ES-I3 (cell line): ENCODE results near the gene NUMBL.
"Not testable (repeated sequence)": the region's sequence is repeated elsewhere in the genome, so short reads cannot be mapped to it uniquely, and the experiment has no call there.

Source experiments
- H3K36me3 ChIP-seq: 2 replicates; pipeline ENCODE4 v1.6.1; 2013; ENCODE audit warnings: mild to moderate bottlenecking, low read length, control low read depth, moderate library complexity; ENCODE audit not compliant: insufficient read depth
- H3K4me1 ChIP-seq: 2 replicates; pipeline ENCODE4 v1.6.1; 2013; ENCODE audit warnings: mild to moderate bottlenecking, control low read depth, low read length; ENCODE audit not compliant: insufficient read depth
- H3K9ac ChIP-seq: 2 replicates; pipeline ENCODE4 v1.6.1; 2013; ENCODE audit warnings: low read depth, mild to moderate bottlenecking, low read length, moderate library complexity
- H3K9me3 ChIP-seq: 2 replicates; pipeline ENCODE4 v1.6.1; 2013; ENCODE audit warnings: mild to moderate bottlenecking, low read length, moderate library complexity; ENCODE audit not compliant: control insufficient read depth, insufficient read depth

Gene NUMBL

GRCh38 chr19:40652303-40652702 lies 38.1 kb downstream of the NUMBL start:
- not testable (repeated sequence) for H3K36me3 ChIP-seq, H3K9me3 ChIP-seq, H3K4me1 ChIP-seq, H3K9ac ChIP-seq

DNA sequence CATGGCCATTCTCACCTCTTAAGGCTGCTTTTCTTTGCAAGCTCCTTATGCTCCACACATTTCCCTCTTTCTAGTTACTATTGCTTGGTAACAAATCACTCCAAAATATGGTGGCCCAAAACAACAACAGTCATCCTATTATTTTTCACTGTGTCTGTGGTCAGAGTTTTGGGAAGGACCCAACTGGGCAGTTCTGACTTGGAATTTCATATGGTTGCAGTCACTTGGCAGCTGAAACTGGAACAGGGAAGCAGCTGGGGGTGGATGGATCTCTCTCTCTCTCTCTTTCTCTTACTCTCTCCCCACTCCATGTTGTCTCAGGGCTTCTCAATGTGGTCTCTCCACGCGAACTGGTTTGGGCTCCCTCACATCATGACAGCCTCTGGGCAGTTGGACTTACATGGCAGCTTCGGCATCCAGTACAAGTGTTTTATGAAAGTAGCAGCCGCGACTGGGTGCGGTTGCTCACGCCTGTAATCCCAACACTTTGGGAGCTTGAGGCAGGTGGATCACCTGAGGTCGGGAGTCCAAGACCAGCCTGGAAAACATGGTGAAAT lies 39.6 kb downstream of the NUMBL start:
- H3K4me1 ChIP-seq = no peaks in the 10 kb centered on the region
- H3K9me3 ChIP-seq = no peaks in the 10 kb centered on the region
- no peak overlapping the region for H3K9ac ChIP-seq
- H3K36me3 ChIP-seq = no peaks in the 10 kb centered on the region

GRCh38 chr19:40649903-40650675 lies 40.4 kb downstream of the NUMBL start:
- not testable (repeated sequence) for H3K36me3 ChIP-seq, H3K9me3 ChIP-seq, H3K4me1 ChIP-seq, H3K9ac ChIP-seq

GRCh38 chr19:40646743-40647254 lies 43.7 kb downstream of the NUMBL start:
- Histone ChIP-seq H3K9ac (no peak overlapping the region), H3K4me1 (no peaks in the 10 kb centered on the region)

GRCh38 chr19:40642757-40643305 lies 47.6 kb downstream of the NUMBL start:
- Histone ChIP-seq H3K9me3 (no peaks in the 10 kb centered on the region), H3K9ac (no peak overlapping the region), H3K4me1 (peaks cover 5% of the 10 kb centered on the region; the same call in 1 of the 2 replicates), H3K36me3 (no peaks in the 10 kb centered on the region)

More at GRCh38 chr19:40646743-40647254, 43.7 kb downstream of the NUMBL start:
- Histone ChIP-seq H3K9me3 (no peaks in the 10 kb centered on the region), H3K36me3 (no peaks in the 10 kb centered on the region)

GRCh38 chr19:40642051-40642706 lies 48.3 kb downstream of the NUMBL start:
- peaks cover 5% of the 10 kb centered on the region; the same call in 1 of the 2 replicates for H3K4me1 ChIP-seq
- H3K36me3 ChIP-seq = no peaks in the 10 kb centered on the region
- H3K9ac ChIP-seq = no peak overlapping the region
- H3K9me3 ChIP-seq = no peaks in the 10 kb centered on the region

GRCh38 chr19:40641281-40641680 lies 49.2 kb downstream of the NUMBL start:
- Histone ChIP-seq H3K9ac (no peak overlapping the region), H3K4me1 (peaks cover 5% of the 10 kb centered on the region; the same call in 1 of the 2 replicates), H3K36me3 (no peaks in the 10 kb centered on the region), H3K9me3 (no peaks in the 10 kb centered on the region)

- no peaks in the 10 kb centered on the region for H3K36me3 ChIP-seq
- peaks cover 5% of the 10 kb centered on the region; the same call in 1 of the 2 replicates for H3K4me1 ChIP-seq
- H3K9ac ChIP-seq = no peak overlapping the region
- no peaks in the 10 kb centered on the region for H3K9me3 ChIP-seq
These were observed 49.7 kb downstream of the NUMBL start for GRCh38 chr19:40640744-40641143.

DNA sequence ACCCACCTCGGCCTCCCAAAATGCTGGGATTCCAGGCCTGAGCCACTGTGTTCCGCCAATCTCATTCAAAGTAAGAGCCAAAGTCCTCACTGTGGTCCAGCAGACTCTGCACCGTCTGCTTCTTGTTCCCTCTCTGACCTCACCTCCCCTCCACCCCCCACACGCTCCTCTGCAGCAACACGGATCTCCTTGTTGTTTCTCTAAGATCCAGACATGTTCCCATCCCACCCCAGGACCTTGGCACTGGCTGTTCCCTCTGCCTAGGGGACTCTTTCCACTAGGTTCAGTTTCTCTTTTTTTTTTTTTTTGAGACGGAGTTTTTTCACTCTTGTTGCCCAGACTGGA lies 50.8 kb downstream of the NUMBL start:
- Histone ChIP-seq H3K4me1 (peaks cover 5% of the 10 kb centered on the region; the same call in 1 of the 2 replicates), H3K9ac (no peak overlapping the region), H3K36me3 (no peaks in the 10 kb centered on the region), H3K9me3 (no peaks in the 10 kb centered on the region)

DNA sequence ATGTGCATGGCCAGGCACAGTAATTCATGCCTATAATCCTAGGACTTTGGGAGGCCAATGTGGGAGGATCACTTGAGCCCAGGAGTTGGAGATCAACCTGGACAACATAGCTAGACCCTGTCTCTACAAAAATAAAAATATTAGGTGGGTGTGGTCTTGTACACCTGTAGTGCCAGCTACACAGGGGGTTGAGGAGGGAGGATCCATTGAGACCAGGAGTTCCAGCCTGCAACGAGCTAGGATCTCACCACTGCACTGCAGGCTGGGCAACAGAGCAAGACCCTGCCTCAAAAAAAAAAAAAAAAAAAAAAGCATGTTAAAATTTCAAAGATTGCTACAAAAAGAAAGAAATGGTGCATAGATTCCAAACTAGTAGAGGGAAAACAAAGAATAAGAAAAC lies 52.1 kb downstream of the NUMBL start:
- Histone ChIP-seq H3K9me3 (no peaks in the 10 kb centered on the region), H3K36me3 (no peaks in the 10 kb centered on the region), H3K4me1 (peaks cover 13% of the 10 kb centered on the region), H3K9ac (no peak overlapping the region)

- Histone ChIP-seq H3K36me3 (no peaks in the 10 kb centered on the region), H3K9me3 (no peaks in the 10 kb centered on the region), H3K9ac (no peak overlapping the region), H3K4me1 (peaks cover 16% of the 10 kb centered on the region)
These were observed 57.2 kb downstream of the NUMBL start for GRCh38 chr19:40633207-40633606.

DNA sequence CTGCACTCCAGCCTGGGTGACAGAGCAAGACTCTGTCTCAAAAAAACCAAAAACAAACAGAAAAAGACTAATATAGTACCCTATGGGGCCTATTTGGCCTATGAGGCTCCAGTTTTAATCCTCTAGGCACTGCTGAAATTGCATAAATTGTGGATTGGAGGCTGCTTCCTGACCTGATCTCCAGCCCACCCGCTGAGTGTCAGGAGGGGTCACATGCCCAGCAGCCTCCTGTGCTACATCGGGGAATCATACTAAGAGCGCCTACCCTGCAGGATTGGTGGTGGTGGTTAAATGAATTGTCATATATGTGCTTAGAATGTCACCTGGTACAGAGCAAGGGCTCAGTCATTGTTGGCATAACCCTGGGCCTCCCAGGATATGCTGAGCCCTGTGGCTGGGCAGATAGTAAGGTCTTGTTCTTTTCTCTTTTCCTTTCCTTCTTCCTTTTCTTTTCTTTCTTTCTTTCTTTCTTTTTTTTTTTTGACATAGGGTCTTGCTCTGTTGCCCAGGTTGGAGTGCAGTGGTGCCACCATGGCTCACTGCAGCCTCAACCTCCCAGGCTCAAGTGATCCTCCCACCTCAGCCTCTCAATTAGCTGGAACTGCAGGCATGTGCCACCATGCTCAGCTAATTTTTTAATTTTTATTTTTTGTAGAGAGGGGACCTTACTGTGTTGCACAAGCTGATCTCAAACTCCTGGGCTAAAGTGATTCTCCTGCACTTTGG lies 58.0 kb downstream of the NUMBL start:
- Histone ChIP-seq H3K9me3 (no peaks in the 10 kb centered on the region), H3K9ac (no peak overlapping the region), H3K36me3 (no peaks in the 10 kb centered on the region), H3K4me1 (peaks cover 16% of the 10 kb centered on the region)

DNA sequence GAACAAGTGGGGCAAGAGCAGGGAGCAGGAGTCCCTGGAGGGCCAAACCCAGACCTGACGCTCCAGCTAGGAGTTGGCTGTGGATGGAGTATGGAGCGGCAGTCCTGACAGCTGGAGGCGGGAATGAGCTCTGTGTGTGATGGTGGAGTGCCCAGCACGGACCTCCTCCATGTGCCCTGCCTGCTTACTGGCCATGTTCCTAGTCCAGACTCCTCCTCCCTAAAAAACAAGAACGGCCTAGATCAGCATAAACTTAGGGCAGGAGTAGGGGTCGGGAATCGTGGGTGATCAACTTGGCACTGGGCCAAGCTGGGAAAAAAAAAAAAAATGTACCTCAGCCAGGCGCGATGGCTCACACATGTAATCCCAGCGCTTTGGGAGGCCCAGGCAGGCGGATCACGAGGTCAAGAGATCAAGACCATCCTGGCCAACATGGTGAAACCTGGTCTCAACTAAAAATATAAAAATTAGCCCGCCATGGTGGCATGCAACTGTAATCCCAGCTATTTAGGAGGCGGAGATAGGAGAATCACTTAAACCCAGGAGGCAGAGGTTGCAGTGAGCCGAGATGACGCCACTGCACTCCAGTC lies 59.8 kb downstream of the NUMBL start:
- H3K9ac ChIP-seq = no peak overlapping the region
- peaks cover 16% of the 10 kb centered on the region for H3K4me1 ChIP-seq
- H3K9me3 ChIP-seq = no peaks in the 10 kb centered on the region
- H3K36me3 ChIP-seq = no peaks in the 10 kb centered on the region; the same call in 1 of the 2 replicates

- Histone ChIP-seq H3K36me3 (no peaks in the 10 kb centered on the region; the same call in 1 of the 2 replicates), H3K9ac (no peak overlapping the region), H3K4me1 (peaks cover 16% of the 10 kb centered on the region), H3K9me3 (no peaks in the 10 kb centered on the region)
These were observed 61.1 kb downstream of the NUMBL start for GRCh38 chr19:40629346-40629745.
